CD4-positive, alpha-beta T cell treated with Interleukin-4 for 1 hour (primary cell): Measurements from ENCODE around the gene TNIK.
A peak's percentile ranks its signal among the peaks of the same experiment; 100 is the strongest.

Experiments used
- DNase-seq, 2 donors: peaks; one replicate each; pipeline ENCODE4 v3.0.0-alpha.2; 2020 to 2022

TNIK gene

GRCh38 chr3:171459942-171460724, at the start of gene TNIK:
Gene TNIK, minus strand, starts transcription at chr3:171460405. Its CDS starts 342 bp downstream, at chr3:171460063.
- DNase-seq, result peak; percentile 92 to 95

- no peak for DNase-seq
Measured at GRCh38 chr3:171508676-171509075, 48.5 kb upstream of the TNIK start.

GRCh38 chr3:171508206-171508605, 48.0 kb upstream of the TNIK start:
- no peak for DNase-seq

- DNase-seq, result no peak
Measured at GRCh38 chr3:171506743-171507319, 46.6 kb upstream of the TNIK start.

- DNase-seq, result no peak
Measured at GRCh38 chr3:171505822-171506333, 45.7 kb upstream of the TNIK start.

- no peak for DNase-seq
Measured at GRCh38 chr3:171504376-171504775, 44.2 kb upstream of the TNIK start.

GRCh38 chr3:171503817-171504216, 43.6 kb upstream of the TNIK start:
- DNase-seq, result no peak

GRCh38 chr3:171498921-171499320, 38.7 kb upstream of the TNIK start:
- DNase-seq, result no peak

- DNase-seq, result no peak
Measured at GRCh38 chr3:171497468-171497867, 37.3 kb upstream of the TNIK start.

- no peak for DNase-seq
Measured at GRCh38 chr3:171495413-171495812, 35.2 kb upstream of the TNIK start.

GRCh38 chr3:171494457-171495109, 34.4 kb upstream of the TNIK start:
- DNase-seq, result peak in 1 of 2 donors; percentile 68

- DNase-seq, result peak in 1 of 2 donors; percentile 67
Measured at GRCh38 chr3:171491361-171491760, 31.2 kb upstream of the TNIK start.

GRCh38 chr3:171490901-171491300, 30.7 kb upstream of the TNIK start:
- no peak for DNase-seq

- DNase-seq, result no peak
Measured at GRCh38 chr3:171489348-171489747, 29.1 kb upstream of the TNIK start.

- no peak for DNase-seq
Measured at GRCh38 chr3:171488479-171488878, 28.3 kb upstream of the TNIK start.

GRCh38 chr3:171487382-171487781, 27.2 kb upstream of the TNIK start:
- DNase-seq, result no peak

- DNase-seq, result no peak
Measured at GRCh38 chr3:171485338-171485737, 25.1 kb upstream of the TNIK start.

GRCh38 chr3:171481011-171481410, 20.8 kb upstream of the TNIK start:
- no peak for DNase-seq

GRCh38 chr3:171480526-171480925, 20.3 kb upstream of the TNIK start:
- peak in 1 of 2 donors; percentile 62 for DNase-seq

GRCh38 chr3:171476532-171477102, 16.4 kb upstream of the TNIK start:
- DNase-seq, result no peak

- DNase-seq, result no peak
Measured at GRCh38 chr3:171472552-171472951, 12.3 kb upstream of the TNIK start.

GRCh38 chr3:171470714-171471227, 10.6 kb upstream of the TNIK start:
- no peak for DNase-seq

GRCh38 chr3:171469376-171469775, 9.2 kb upstream of the TNIK start:
- DNase-seq, result no peak
